Hematopoietic multipotent progenitor cell treated with erythropoietin and hydrocortisone succinate and interleukin-3 and kit ligand, for 6 days (in vitro differentiated cells): ENCODE results near the gene BLVRB.
A peak's percentile ranks its signal among the peaks of the same experiment; 100 is the strongest.
"Not testable (repeated sequence)": the region's sequence is repeated elsewhere in the genome, so short reads cannot be mapped to it uniquely, and the experiment has no call there.

Experiments used
- DNase-seq: peaks from one replicate; pipeline ENCODE4 v3.0.0-alpha.2; 2015

The BLVRB gene

DNA sequence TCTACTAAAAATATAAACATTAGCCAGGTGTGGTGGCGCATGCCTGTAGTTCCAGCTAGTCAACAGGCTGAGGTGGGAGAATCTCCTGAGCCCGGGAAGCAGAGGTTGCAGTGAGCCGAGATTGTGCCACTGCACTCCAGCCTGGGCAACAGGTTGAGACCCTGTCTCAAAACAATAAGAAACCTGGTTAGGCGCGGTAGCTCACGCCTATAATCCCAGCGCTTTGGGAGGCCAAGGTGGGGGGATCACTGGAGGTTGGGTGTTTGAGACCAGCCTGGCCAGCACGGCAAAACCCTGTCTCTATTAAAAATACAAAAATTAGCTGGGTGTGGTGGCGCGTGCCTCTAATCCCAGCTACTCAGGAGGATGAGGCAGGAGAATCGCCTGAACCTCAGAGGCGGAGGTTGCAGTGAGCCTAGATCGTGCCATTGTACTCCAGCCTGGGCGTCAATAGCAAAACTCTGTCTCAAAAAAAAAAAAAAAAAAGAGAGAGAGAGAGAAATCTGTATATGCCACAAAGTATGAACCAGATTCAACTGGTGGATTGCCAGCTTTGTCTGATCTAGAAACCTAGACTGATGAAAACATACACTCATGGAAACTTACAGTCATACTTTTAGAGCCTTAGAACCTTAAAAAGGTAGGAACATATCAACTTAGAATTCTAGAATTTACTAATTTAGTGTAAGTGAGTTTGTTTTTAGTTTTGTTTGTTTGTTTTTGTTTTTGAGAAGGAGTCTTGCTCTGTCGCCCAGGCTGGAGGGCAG is 10.5 kb upstream of the BLVRB start:
- DNase-seq: not testable (repeated sequence)

DNA sequence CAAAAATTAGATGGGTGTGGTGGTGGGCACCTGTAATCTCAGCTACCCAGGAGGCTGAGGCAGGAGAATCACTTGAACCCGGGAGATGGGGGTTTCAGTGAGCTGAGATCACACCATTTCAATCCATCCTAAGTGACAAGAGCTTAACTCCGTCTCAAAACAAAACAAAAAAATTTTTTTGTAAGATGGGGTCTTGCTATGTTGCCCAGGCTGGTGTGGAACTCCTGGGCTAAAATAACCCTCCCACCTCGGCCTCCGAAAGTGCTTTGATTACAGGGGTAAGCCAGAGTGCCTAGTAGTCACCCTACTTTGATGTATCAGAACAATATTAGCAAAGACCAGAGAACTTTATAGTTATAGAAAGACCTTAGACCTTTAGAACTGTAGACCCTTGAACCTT is 9.2 kb upstream of the BLVRB start:
- no peak for DNase-seq

- no peak for DNase-seq
Measured at GRCh38 chr19:40472516-40472915, 7.0 kb upstream of the BLVRB start.

DNA sequence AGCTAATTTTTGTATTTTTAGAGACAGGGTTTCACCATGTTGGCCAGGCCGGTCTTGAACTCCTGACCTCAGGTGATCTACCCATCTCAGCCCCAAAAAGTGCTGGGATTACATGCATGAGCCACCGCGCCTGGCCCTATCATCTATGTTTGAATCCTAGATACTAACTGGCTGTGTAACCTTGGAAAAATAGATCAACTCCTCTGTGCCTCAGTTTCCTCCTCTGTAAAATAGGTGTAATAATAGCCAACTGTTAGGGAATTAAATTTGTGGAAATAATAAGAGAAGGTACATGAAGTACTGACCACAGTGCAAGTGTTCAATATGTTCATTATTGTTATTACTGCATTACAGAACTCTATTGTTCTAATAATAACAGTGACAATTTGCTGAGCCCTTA is 5.6 kb upstream of the BLVRB start:
- DNase-seq: no peak

DNA sequence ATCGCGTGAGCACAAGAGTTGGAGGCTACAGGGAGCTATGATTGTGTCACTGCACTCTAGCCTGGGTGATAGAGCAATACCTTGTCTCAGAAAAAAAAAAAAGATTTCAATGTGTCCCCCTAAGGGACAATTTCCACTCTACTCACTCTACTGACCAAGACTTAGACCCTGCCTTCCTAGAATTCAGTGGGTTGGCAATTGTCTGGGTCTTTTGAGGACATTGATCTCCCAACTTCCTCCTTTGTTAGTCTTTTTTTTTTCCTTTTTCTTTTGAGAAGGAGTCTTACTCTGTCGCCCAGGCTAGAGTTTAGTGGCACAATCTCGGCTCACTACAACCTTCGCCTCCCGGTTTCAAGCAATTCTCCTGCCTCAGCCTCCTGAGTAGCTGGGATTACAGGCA is 3.5 kb upstream of the BLVRB start:
- DNase-seq: no peak

- no peak for DNase-seq
Measured at GRCh38 chr19:40466985-40467734, 1.6 kb upstream of the BLVRB start, which contains the start of gene SPTBN4. SPTBN4 (plus strand) TSS chr19:40467001; CDS start chr19:40472622, 5,621 bp downstream.

DNA sequence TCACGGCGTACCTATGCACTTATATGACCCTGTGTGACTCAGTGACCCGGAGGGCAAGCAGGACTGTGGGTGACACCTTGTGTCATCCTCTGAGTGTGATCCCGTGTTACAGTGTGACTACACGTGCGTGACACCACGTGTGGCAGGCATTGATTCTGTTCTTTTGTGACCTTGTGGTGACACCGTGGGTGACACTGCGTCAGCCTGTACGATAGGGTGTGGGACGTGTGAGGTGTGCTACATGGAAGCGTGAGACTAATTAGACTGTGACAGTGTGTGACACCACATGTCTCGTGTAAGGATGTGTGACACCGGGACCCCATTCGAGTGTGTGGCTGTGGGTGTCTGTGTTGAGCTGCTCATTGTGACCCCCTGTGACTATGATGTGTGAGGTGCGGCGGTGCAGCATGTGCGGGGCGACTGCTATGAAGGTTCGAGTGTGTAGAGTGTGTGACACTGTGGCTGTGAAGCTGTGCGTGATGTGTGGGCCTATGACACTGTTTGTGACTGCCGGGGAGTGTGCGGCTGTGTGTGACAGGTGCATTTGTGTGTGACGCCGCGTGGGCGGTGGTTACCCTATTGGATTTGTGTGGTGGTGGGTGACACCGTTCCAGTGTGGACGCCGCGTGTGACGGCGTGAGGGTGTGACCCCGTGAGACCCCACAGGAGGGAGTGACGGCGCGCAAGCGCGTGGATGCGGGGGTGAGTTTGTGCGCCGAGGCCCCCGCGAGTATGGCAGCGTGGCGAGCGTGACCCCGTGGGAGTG is 857 bp upstream of the BLVRB start:
- peak; percentile 48 for DNase-seq

DNA sequence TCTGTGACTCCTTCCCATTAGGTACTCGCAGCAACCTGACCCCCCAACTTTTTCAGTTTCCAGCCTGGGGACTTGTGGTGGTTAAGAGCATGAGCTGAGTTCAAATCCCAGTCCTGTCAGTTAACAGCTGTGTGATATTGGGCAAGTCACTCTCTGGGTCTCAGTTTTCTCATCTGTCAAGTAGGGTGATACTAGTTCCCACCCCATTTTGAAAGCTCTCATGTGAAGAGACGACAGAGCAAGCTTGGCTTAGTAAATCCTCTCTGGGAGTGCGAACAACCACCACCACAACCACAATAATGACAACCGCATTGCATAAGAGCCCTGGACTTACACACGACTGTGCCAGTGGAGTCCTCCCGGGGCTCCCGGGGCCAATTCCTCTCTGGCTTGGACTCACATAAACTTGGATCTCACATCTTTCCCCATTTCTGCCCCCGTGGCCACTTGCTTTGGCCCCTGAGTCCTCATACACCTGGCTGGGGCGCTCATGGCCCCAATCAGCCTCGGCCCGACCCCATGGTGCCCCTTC is 454 bp downstream of the BLVRB start:
- peak; percentile 87 for DNase-seq

- peak; percentile 97 for DNase-seq
Measured at GRCh38 chr19:40464059-40465024, 1.2 kb downstream of the BLVRB start.

DNA sequence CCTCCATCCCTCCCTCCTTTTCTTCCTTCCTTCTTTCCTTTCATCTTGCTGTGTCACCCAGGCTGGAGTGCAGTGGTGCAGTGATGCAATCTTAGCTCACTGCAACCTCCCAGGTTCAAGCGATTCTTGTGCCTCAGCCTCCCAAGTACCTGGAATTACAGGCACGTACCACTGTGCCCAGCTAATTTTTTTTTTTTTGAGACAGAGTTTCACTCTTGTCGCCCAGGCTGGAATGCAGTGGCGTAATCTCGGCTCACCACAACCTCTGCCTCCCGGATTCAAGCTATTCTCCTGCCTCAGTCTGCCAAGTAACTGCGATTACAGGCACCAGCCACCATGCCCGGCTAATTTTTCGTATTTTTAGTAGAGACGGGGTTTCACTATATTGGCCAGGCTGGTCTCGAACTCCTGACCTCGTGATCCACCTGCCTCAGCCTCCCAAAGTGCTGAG is 1.9 kb downstream of the BLVRB start:
- DNase-seq: not testable (repeated sequence)

- peak; percentile 32 for DNase-seq
Measured at GRCh38 chr19:40461669-40462221, 3.8 kb downstream of the BLVRB start.

DNA sequence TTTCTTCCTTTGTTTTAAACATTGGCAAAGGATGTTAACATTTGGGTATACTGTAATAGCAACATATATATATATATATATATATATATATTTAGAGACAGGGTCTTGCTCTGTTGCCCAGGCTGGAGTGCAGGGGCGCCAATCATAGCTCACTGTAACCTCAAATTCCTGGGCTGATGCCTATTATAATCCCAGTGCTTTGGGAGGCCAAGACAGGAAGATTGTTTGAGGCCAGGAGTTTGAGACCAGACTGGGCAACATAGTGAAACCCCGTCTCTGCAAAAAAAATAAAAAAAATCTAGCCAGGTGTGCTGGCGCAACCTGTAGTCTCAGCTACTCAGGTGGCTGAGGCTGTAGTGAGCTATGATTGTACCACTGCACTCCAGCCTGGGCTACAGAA is 5.4 kb downstream of the BLVRB start:
- no peak for DNase-seq

GRCh38 chr19:40458597-40458974 is 7.0 kb downstream of the BLVRB start:
- no peak for DNase-seq

DNA sequence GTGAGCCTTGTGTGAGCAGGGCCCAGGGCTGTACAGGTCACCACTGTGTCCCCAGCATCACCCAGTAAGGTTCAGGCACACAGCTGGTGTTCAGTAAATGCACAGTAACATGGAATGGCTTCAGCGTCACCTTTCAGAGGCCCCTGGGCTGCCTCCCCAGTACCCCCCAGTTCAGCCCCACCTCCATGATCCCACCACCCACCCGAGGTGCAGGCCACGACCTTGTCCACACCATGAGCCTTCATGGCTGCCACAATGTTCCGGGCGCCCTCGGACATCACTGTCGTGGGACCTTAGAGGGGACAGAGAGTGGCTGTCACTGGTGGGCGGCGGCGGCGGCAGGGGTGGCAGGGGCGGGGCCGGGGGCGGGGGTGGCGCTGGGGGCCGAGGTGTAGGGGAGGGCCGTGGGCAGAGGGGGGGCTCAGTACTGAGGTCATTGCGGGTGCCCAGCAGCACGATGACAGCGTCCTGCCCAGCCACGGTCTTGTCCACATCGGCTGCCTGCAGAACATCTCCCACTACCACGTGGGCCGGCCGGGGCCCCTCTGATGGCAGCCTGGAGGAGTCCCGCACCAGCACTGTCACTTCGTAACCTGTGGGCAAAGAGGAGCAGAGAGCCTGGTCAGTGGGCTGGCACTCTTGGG is 7.5 kb downstream of the BLVRB start:
- no peak for DNase-seq

DNA sequence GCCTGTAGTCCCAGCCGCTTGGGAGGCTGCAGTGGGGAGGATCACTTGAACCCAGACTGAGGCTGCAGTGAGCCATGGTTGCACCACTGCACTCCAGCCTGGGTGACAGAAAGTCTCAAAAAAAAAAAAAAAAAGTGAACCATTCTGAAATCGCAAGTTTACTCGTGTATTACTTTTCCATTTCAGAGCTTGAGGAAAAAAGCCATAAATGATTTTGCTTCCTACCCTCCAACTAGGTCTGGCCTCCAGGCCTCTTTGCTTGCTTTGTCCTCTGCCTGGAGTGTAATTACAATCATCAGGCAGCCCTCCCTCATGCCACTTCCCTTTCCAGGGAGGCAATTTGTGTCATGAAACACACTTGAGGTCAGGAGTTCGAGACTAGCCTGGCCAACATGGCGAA is 8.5 kb downstream of the BLVRB start:
- no peak for DNase-seq

DNA sequence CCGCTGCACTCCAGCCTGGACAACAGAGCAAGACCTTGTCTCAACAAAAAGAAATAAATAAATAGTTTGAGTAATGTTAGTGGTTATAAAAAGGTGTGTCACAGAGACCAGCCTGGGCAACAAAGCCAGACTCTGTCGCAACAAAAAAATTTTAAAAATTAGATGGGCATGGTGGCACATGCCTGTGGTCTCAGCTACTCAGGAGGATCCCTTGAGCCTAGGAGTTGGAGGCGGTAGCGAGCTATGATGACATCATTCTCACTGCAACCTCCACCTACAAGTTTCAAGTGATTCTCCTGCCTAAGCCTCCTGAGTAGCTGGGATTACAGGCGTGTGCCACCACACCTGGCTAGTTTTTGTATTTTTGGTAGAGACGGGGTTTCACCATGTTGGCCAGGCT is 11.6 kb downstream of the BLVRB start:
- DNase-seq: not testable (repeated sequence)

GRCh38 chr19:40453151-40453735 is 12.3 kb downstream of the BLVRB start:
- no peak for DNase-seq

DNA sequence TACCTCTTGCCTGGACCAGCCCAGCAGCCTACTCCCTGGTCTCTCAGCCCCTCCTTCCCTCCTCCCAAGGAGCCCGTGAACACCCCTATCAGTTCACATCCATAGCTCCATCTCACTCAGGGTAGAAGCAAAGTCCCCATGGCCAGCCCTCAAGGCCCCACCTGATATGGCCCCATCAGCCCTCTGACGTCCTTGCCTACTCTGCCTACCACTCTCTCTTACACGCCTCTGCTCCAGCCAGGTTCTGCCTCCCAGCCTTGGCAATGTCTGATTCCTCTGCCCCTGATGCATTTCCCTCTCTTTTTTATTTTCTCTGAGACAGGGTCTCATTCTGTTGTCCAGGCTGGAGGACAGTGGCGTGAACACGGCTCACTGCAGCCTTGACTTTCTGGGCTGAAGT is 13.5 kb downstream of the BLVRB start:
- DNase-seq: no peak

GRCh38 chr19:40450664-40451063 is 14.9 kb downstream of the BLVRB start:
- DNase-seq: no peak

DNA sequence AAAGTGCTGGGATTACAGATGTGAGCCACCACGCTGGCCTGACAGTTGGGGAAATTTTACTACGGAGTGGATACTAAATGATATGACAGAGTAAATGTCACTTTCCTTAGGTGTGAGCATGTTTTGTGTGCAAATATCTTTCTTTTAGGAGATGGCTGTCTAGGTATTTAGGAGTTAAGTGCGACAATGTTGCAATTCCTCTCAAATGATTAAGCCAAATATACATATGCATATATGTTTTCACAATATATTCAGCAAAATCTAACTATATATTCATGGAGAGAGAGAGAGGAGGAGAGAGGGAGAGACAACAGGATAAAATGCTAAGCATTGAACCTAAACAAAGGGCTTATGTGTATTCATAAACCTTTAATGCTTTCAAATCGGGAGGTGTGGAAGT is 16.0 kb downstream of the BLVRB start:
- no peak for DNase-seq
